ENCODE data around the gene GNB1. TPM values are rescaled to one million over a fixed set of nuclear protein-coding genes. Genes with fewer than 3 reads are reported as not detected.

The GNB1 gene
- total and polyA plus RNA-seq, 5 donors, result 73.7 to 205 (median 172) TPM

DNA sequence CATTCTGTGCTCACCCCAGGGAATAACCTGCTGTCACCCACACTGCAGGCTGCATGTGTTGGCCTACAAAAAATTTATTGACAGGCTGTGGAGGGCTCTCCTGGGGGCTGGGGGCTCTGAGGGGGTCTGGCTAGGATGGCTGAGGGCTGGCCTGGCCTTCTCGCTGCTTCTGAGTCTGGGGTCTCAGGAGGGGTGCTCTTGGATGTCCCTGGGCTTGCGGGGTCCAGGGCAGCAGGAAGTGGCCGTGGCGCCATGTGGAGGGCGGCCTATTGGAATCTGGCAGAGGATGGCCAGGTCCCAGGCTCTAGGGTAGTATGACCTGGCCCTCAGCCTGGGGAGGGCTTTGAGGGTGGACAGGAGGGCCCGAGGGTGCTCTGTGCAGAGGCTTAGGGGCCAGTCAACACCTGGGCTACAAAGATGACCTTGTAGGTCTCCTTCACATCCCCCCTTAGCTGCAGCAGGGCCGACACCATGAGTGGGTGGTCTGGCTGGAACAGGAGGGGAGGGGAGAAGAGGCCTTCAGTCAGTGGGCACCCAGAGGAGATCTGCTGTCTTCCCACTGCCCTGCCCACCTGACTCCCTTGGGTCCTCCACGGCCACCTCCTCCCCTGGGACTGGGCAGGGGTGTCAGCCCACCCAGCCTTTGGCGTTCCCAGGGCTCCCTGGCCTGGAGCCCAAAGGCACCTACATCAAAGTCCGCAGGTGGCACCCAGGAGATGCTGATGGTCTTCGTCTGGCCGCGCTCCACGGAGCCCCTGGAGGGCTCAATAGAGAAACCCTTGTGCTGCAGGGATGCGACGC lies 31.2 kb upstream of the GNB1 start:
- DNase-seq (peak in 2 of 3 donors; percentile 53 to 55), ATAC-seq (no peak)
- no peaks in the 10 kb centered on the region for H3K27me3 ChIP-seq (ENCODE audit: control insufficient read depth, insufficient read depth)
- no peak overlapping the region for H3K27ac ChIP-seq (ENCODE audit: low read length)
- intact Hi-C loops (cut with DNase I), result no loop called here
- no peak overlapping the region for H3K4me3 ChIP-seq (ENCODE audit: low read length)
- WGBS, result 91% methylated on average over 16 of the region's 16 CpGs
- H3K9me3 ChIP-seq (ENCODE audit: control insufficient read depth, low read length), result no peaks in the 10 kb centered on the region
- H3K4me1 ChIP-seq (ENCODE audit: control insufficient read depth, insufficient read depth, low read length), result no peaks in the 10 kb centered on the region

DNA sequence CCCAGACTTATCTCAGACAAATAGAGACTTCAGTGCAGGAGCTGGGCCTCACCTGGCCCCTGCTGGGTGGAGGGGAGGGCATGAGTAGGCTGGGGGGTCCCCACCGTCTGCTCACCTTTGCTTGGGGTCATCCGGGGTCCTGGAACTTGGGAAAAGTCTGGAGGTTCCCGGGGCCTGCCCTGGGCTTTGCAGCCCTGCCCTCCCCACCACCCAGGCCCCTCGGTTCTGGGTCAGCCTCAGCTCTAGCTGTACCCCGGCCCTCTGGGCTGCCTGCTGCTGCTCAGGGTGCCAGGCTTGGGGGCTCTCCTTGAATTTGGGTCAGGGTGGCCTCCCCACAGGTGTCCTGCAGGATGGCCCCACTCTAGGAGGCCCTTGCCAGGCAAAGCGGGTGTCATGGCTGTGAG lies 30.6 kb upstream of the GNB1 start:
- no peaks in the 10 kb centered on the region for H3K27me3 ChIP-seq (ENCODE audit: control insufficient read depth, insufficient read depth)
- H3K9me3 ChIP-seq (ENCODE audit: control insufficient read depth, low read length), result no peaks in the 10 kb centered on the region
- intact Hi-C loops (cut with DNase I), result no loop called here
- WGBS, result 80% methylated on average over 6 of the region's 6 CpGs
- H3K4me1 ChIP-seq (ENCODE audit: control insufficient read depth, insufficient read depth, low read length), result no peaks in the 10 kb centered on the region
- ATAC-seq, result no peak
- H3K27ac ChIP-seq (ENCODE audit: low read length), result no peak overlapping the region
- DNase-seq, result peak in 1 of 3 donors; percentile 46
- H3K4me3 ChIP-seq (ENCODE audit: low read length), result no peak overlapping the region

DNA sequence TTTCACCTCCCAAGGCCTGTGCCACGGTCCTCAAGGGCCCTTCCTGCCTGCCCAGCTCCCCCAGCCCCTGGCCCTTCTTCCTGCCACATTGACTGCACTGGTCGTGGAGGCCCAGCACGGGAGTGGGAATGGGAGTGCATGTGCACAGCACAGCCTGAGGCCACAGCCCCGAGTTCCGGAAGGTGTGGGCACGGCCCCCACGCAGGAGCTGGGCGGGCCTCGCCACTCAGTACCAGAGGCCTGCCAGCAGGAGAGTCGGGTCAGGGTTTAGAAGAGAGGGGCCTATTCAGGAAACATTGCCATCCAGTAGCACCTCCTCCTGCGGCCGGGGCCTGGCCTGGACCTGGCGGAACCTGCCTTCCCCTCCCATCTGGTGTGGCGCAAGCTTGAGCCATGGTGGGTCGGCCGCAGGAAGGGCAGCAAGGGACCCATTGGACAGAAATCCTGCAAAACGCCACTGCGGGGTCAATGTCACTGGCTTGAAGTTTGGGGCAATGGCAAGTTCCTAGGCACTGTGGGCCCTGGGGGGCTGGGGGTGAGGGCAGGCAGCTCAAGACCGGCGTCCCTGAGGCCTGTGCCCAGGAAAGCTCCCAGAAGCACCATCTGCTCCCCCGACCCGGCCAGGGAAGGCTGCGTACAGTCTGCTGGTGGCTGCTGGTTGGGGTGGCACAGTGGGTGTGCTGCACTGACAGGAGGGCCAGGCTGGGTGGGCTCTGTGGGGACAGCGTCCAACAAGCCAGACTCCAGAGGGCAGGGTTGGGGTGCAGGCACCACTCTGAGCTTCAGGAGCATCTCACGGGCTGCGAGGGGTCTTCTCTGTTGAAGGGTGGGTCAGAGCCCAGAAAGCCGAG lies 29.9 kb upstream of the GNB1 start:
- DNase-seq (peak in 2 of 3 donors; percentile 62 to 66), ATAC-seq (no peak)
- intact Hi-C loops (cut with DNase I), result no loop called here
- Histone ChIP-seq H3K27me3 (ENCODE audit: control insufficient read depth, insufficient read depth) (no peaks in the 10 kb centered on the region), H3K4me3 (ENCODE audit: low read length) (no peak overlapping the region), H3K27ac (ENCODE audit: low read length) (no peak overlapping the region), H3K4me1 (ENCODE audit: control insufficient read depth, insufficient read depth, low read length) (no peaks in the 10 kb centered on the region), H3K9me3 (ENCODE audit: control insufficient read depth, low read length) (no peaks in the 10 kb centered on the region)
- 84% methylated on average over 27 of the region's 27 CpGs for WGBS

DNA sequence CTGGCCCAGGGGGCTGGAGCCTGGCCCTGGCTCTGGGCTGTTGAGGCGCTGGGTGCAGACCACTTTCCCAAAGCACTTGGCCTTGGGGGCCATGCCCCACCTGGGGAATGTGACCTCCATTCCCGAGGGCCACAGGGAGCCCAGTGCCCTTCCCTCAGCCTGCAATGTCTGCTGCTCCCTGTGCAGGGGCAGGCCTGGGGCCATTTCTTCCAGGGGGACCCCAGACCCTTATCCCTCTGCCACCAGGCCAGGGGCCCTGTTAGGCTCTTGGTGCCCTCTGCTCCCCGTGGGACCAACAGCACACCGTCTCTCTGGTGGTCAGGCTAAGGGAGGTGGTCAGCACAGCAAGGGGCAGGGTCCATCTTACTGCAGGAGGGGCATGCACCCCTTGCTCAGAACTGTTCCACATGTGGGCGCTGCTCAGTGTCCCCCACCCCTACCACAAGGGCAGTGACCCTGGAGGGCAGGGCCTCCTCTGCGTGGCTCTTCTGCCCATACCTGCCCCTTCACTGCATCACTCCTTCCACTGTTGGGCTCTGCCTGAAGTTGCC lies 29.2 kb upstream of the GNB1 start:
- H3K9me3 ChIP-seq (ENCODE audit: control insufficient read depth, low read length), result no peaks in the 10 kb centered on the region
- intact Hi-C loops (cut with DNase I), result no loop called here
- H3K4me3 ChIP-seq (ENCODE audit: low read length), result no peak overlapping the region
- no peaks in the 10 kb centered on the region for H3K4me1 ChIP-seq (ENCODE audit: control insufficient read depth, insufficient read depth, low read length)
- ATAC-seq (peak in 1 of 2 donors; percentile 1), DNase-seq (peak in 2 of 3 donors; percentile 48 to 55)
- H3K27ac ChIP-seq (ENCODE audit: low read length), result no peak overlapping the region
- WGBS, result 85% methylated on average over 6 of the region's 6 CpGs
- no peaks in the 10 kb centered on the region for H3K27me3 ChIP-seq (ENCODE audit: control insufficient read depth, insufficient read depth)

DNA sequence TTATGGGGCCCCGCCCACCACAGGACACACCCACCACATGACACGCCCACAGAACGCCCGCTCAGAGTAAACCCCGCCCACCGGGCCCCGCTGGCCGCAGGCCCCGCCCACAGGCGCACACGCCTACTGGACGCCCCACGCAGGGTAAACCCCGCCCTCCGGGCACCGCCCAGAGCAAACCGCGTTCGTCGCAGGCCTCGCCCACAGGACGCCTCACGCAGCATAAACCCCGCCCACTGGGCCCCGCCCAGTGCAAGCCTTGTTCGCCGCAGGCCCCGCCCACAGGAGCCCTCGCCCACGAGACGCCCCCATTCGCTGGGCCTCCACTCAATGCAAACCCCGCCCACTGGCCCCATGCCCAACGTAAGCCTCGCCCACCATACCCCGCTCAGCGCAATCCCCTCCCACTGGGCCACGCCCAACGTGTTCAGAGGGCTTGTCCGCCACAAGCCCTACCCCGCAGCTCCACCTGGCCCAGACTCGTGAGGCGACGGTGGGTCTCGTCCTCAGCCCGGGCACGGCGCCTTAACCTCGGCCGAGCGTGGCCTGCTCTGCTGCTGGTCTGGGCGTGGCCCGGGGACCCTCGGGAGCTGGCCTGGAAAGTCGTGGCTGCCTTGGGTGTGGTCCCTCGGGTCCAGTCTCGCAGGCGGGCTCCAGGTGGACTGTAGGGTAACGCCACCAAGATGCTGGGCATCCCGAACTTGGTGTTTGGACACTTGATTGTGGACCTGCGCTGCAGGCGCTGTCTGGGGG lies 28.6 kb upstream of the GNB1 start:
- no peak overlapping the region for H3K27ac ChIP-seq (ENCODE audit: low read length)
- WGBS, result 10% methylated on average over 62 of the region's 62 CpGs
- intact Hi-C loops (cut with DNase I), result no loop called here
- no peaks in the 10 kb centered on the region for H3K27me3 ChIP-seq (ENCODE audit: control insufficient read depth, insufficient read depth)
- H3K4me1 ChIP-seq (ENCODE audit: control insufficient read depth, insufficient read depth, low read length), result no peaks in the 10 kb centered on the region
- peak overlapping the region; percentile 40 for H3K4me3 ChIP-seq (ENCODE audit: low read length)
- H3K9me3 ChIP-seq (ENCODE audit: control insufficient read depth, low read length), result no peaks in the 10 kb centered on the region
- DNase-seq (peak; percentile 100), ATAC-seq (peak; percentile 90 to 91)

DNA sequence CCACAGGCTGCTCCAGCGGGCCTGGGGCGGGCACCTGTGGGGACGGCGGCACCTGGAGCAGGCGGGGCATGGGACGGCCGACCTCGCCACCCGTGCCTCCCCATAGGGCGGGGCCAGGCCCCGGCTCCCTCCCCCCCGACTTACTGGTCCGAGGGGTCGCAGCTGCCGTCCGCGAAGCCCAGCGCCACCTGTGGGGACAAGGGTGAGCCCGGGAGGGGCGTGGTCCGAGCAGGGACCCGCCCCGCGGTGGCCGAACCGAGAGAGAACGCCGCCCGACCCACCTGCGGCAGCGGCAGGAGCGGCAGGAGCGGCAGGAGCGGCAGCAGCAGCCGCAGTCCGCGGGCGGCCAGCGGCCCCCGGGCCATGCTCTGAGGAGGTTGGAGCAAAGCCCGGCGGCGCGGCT lies 28.0 kb upstream of the GNB1 start, which contains the start of gene TMEM52:
TMEM52 (minus strand) TSS at position 379 of the 403 bp plus-strand sequence; CDS start at position 365, 14 bp downstream.
- no peaks in the 10 kb centered on the region for H3K4me1 ChIP-seq (ENCODE audit: control insufficient read depth, insufficient read depth, low read length)
- ATAC-seq, result peak; percentile 0 to 4
- H3K27ac ChIP-seq (ENCODE audit: low read length), result no peak within 1 kb of the TSS
- under 1% methylated on average over 44 of the region's 44 CpGs for WGBS
- H3K27me3 ChIP-seq (ENCODE audit: control insufficient read depth, insufficient read depth), result no peaks in the 10 kb centered on the region
- H3K4me3 ChIP-seq (ENCODE audit: low read length), result peak within 1 kb of the TSS; percentile 40
- intact Hi-C loops (cut with DNase I), result no loop called here
- no peak for DNase-seq
- H3K9me3 ChIP-seq (ENCODE audit: control insufficient read depth, low read length), result no peaks in the 10 kb centered on the region

DNA sequence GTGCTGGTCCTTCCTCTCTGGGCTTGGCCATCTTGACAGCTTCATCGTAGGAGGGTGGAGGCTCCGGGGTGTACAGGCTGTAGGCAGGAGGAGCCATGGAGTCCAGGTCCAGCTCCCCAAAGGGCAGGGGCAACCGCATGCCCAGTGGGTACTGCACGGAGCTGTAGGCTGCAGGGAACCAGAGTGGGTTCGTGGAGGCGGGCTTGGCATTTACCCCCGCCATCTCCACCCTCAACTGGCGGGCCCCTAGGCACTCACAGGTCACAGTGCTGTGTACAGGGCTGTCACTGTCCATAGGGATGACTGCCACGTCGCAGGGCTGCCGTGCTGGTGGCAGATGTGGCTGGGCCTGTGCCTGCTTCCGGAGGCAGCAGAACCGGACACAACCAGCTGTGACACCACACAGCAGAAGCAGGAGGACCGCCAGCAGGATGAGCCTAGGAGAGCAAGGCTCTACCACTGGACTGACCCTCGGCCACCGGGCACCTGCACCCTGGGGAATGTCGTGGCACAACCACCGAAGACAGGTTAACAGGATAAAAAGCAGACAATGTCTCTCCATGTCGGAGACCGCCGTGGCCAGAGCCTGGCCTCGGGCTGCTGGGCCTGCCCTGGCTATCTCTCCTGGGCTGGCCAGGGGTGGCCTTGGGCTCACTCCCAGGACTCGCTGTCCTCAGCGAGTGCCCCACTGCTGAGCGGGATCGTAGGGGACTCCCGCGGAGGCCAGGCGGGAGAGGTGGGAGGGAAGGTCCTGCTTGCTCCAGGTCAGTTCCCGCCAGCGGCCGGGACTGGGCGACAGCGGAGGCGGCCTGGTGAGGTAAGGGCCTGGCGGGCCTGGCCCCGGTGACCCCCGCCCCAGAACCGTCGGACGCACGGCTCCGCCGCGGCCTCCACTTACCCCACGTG lies 27.4 kb upstream of the GNB1 start:
- no peak for ATAC-seq
- DNase-seq, result peak in 2 of 3 donors; percentile 64 to 68
- Histone ChIP-seq H3K4me3 (ENCODE audit: low read length) (peak overlapping the region; percentile 40), H3K27me3 (ENCODE audit: control insufficient read depth, insufficient read depth) (no peaks in the 10 kb centered on the region), H3K4me1 (ENCODE audit: control insufficient read depth, insufficient read depth, low read length) (no peaks in the 10 kb centered on the region), H3K9me3 (ENCODE audit: control insufficient read depth, low read length) (no peaks in the 10 kb centered on the region), H3K27ac (ENCODE audit: low read length) (no peak overlapping the region)
- intact Hi-C loops (cut with DNase I), result no loop called here
- WGBS, result 48% methylated on average over 46 of the region's 46 CpGs

DNA sequence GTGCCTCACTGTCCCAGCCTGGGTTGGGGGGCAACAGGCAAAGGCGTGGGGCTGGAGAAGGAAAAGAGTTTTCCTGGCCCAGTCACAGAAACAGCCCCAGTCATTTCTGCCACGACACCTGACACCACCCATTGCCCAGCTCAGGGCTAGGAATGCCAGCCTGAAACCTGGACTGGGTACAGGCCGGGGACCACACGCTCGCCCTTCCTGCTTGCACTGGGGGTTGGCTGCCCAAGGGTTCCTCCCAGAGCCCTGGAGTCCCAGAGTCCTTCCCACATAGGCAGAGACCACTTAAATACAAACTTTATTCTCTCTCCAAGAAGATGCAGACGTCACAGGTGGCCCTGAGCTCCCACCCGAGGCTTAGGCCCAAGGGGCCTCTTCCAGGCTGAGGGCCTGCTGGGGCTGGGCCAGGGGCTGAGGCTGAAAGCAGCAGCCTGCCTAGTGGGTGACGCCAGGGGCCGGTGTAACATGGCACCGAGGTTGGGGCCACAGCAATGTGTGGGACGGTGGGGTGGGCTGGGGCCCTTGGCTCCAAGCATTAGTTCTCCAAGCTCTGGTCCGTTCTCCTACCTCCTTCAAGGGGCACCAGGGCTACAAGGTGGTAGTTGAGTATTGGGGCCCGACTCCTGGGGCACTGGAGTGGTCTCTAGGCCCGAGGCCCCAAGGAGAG lies 26.6 kb upstream of the GNB1 start:
- Histone ChIP-seq H3K9me3 (ENCODE audit: control insufficient read depth, low read length) (no peaks in the 10 kb centered on the region), H3K4me1 (ENCODE audit: control insufficient read depth, insufficient read depth, low read length) (no peaks in the 10 kb centered on the region), H3K27ac (ENCODE audit: low read length) (no peak overlapping the region), H3K27me3 (ENCODE audit: control insufficient read depth, insufficient read depth) (no peaks in the 10 kb centered on the region), H3K4me3 (ENCODE audit: low read length) (no peak overlapping the region)
- peak in 2 of 3 donors; percentile 42 to 55 for DNase-seq
- no peak for ATAC-seq
- intact Hi-C loops (cut with DNase I), result no loop called here
- WGBS, result 94% methylated on average over 14 of the region's 14 CpGs

DNA sequence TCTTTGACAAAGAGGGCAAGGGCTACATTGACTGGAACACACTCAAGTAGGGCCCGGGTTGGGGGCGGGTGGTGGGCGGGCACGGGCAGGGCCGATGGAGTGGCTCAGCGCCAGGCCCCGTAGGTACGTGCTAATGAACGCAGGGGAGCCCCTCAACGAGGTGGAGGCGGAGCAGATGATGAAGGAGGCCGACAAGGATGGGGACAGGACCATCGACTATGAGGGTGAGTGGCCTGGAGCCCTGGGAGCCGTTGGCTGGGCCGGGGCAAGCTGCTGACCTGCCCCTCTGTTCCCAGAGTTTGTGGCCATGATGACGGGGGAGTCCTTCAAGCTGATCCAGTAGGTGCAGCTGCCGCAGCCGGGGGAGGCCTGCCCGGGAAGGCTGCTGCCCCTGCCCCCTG lies 26.0 kb upstream of the GNB1 start:
- Histone ChIP-seq H3K27me3 (ENCODE audit: control insufficient read depth, insufficient read depth) (no peaks in the 10 kb centered on the region), H3K4me1 (ENCODE audit: control insufficient read depth, insufficient read depth, low read length) (no peaks in the 10 kb centered on the region), H3K4me3 (ENCODE audit: low read length) (no peak overlapping the region), H3K9me3 (ENCODE audit: control insufficient read depth, low read length) (no peaks in the 10 kb centered on the region), H3K27ac (ENCODE audit: low read length) (no peak overlapping the region)
- DNase-seq (peak in 2 of 3 donors; percentile 54 to 60), ATAC-seq (no peak)
- 86% methylated on average over 19 of the region's 19 CpGs for WGBS
- intact Hi-C loops (cut with DNase I), result no loop called here

Measured in right cardiac atrium (tissue), 5 donors.